Neuron (in vitro differentiated cells): ENCODE measurements around the gene RALGPS2.

ENCODE experiments used
- H2AFZ ChIP-seq: one replicate; pipeline ENCODE4 v1.6.1; 2013; ENCODE audit warnings: low read depth, mild to moderate bottlenecking, inconsistent platforms, low read length, moderate library complexity
- H3K27me3 ChIP-seq: one replicate; pipeline ENCODE4 v1.6.1; 2013; ENCODE audit warnings: low read length; ENCODE audit not compliant: insufficient read depth
- H3K36me3 ChIP-seq: one replicate; pipeline ENCODE4 v1.6.1; 2013; ENCODE audit warnings: low read length; ENCODE audit not compliant: insufficient read depth
- H3K4me1 ChIP-seq: one replicate; pipeline ENCODE4 v1.6.1; 2013; ENCODE audit warnings: low read length; ENCODE audit not compliant: insufficient read depth
- H3K4me3 ChIP-seq: 2 replicates; pipeline ENCODE4 v1.5.1; 2013; ENCODE audit warnings: mild to moderate bottlenecking, low read length, moderate library complexity
- H3K9me3 ChIP-seq: one replicate; pipeline ENCODE4 v1.6.1; 2013; ENCODE audit warnings: low read length

Gene RALGPS2

DNA sequence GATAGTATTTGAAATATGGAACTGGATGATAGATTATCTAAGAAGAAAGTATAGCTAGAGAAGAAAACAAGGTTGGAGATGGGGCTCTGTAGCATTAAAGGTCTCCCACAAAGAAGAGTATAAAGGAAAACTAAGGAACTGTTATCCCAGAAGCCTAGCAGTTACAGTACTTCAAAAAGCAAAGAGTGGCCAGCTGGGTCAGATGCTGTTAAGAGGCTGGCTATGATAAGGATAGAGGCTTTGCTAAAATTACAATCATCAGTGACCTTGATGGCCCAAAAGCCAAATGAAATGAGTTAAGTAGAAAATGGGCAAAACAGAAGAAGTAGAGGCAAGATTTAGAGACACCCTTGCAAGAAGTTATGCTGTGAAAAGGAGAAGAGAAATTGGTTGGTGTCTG is 170.9 kb downstream of the RALGPS2 start:
- Histone ChIP-seq H3K27me3 (no peaks in the 10 kb centered on the region), H3K36me3 (peaks cover 19% of the 10 kb centered on the region), H3K4me1 (no peaks in the 10 kb centered on the region), H3K4me3 (no peak overlapping the region), H2AFZ (no peak overlapping the region), H3K9me3 (peaks cover 4% of the 10 kb centered on the region)

DNA sequence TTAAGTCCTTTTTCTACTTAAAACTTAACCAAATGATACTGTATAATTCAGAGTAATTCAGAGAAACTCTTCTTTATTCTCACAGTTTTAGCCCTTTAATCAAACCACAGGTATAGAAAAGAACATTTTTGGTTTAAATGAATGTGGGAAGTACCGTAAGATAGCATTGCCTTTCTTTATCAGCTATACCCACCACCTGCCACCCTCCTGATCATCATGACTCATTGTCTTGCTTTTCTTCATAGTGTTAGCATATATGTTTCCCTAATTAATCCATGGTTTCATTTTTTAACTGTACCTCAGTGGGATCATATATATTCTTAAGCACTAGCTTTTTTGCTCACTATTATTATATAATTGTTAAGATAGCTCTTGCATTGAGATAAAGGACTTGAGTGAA is 173.4 kb downstream of the RALGPS2 start:
- H3K4me1 ChIP-seq = no peaks in the 10 kb centered on the region
- no peaks in the 10 kb centered on the region for H3K27me3 ChIP-seq
- H2AFZ ChIP-seq = no peak overlapping the region
- peaks cover 4% of the 10 kb centered on the region for H3K9me3 ChIP-seq
- peaks cover 27% of the 10 kb centered on the region for H3K36me3 ChIP-seq
- H3K4me3 ChIP-seq = no peak overlapping the region

DNA sequence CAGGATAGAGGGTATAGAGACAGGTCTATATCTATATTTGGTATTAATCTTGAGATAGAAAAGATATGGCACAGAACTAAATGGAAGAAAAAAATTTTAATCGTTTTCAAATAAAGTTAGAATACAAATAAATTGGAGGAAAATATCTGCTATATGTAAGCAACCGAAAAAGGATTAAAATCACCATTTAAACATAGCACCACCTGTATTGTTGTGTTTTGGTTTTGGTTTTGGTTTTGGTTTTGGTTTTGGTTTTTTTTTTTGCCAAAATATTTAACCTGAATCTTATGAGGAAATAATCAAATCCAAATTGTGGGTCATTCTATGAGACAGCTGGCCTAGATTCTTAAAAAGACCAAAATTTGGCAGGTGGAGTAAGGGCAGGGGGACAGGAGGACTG is 174.4 kb downstream of the RALGPS2 start:
- Histone ChIP-seq H3K27me3 (no peaks in the 10 kb centered on the region), H3K36me3 (peaks cover 22% of the 10 kb centered on the region), H3K4me1 (no peaks in the 10 kb centered on the region), H3K9me3 (peaks cover 4% of the 10 kb centered on the region), H3K4me3 (no peak overlapping the region), H2AFZ (no peak overlapping the region)

- H3K4me3 ChIP-seq = no peak overlapping the region
- no peaks in the 10 kb centered on the region for H3K4me1 ChIP-seq
- H2AFZ ChIP-seq = no peak overlapping the region
- no peaks in the 10 kb centered on the region for H3K9me3 ChIP-seq
- H3K27me3 ChIP-seq = no peaks in the 10 kb centered on the region
- H3K36me3 ChIP-seq = peaks cover 13% of the 10 kb centered on the region
Measured at GRCh38 chr1:178901482-178902125, 176.6 kb downstream of the RALGPS2 start.

DNA sequence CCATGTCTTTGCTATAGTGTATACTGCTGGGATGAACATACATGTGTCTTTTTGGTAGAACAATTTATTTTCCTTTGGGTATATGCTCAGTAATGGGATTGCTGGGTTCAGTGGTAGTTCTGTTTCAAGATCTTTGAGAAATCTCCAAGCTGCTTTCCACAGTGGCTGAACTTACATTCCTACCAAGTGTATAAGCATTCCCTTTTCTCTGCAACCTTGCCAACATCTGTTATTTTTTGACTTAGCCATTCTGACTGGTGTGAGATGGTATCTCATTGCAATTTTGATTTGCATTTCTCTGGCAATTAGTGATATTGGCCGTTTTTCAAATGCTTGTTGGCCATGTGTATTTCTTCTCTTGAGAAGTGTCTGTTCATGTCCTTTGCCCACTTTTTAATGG is 183.3 kb downstream of the RALGPS2 start:
- Histone ChIP-seq H2AFZ (no peak overlapping the region), H3K4me1 (no peaks in the 10 kb centered on the region), H3K36me3 (peaks cover 15% of the 10 kb centered on the region), H3K27me3 (no peaks in the 10 kb centered on the region), H3K4me3 (no peak overlapping the region), H3K9me3 (peaks cover 4% of the 10 kb centered on the region)

DNA sequence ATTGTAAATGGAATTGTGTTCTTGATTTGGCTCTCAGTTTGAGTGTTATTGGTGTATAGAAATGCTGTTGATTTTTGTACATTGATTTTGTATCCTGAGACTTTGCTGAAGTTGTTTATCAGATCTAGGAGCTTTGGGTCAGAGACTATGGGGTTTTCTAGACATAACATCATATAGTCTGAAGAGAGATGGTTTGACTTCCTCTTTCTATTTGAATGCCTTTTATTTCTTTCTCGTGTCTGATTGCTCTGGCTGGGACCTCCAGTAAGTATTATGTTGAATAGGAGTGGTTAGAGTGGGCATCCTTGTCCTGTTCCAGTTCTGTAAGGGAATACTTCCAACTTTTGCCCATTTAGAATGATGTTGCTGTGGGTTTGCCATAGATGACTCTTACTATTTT is 185.0 kb downstream of the RALGPS2 start:
- peaks cover 4% of the 10 kb centered on the region for H3K9me3 ChIP-seq
- no peaks in the 10 kb centered on the region for H3K27me3 ChIP-seq
- no peak overlapping the region for H2AFZ ChIP-seq
- no peaks in the 10 kb centered on the region for H3K4me1 ChIP-seq
- peaks cover 18% of the 10 kb centered on the region for H3K36me3 ChIP-seq
- no peak overlapping the region for H3K4me3 ChIP-seq

DNA sequence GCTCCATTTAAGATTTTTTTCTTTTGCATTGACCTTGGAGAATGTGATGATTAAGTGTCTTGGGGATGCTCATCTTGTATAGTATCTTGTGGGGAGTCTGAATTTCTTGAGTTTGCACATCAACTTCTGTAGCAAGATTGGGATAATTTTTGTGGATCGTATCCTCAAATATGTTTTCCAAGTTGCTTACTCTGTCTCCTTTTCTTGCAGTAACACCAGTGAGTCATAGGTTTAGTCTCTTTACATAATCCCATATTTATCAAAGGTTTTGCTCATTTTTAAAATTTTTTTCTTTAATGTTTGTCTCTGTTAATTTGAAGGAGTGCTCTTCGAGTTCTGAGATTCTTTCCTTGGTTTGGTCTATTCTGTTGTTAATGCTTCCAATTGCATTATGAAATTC is 187.6 kb downstream of the RALGPS2 start:
- Histone ChIP-seq H3K4me3 (no peak overlapping the region), H3K4me1 (no peaks in the 10 kb centered on the region), H3K27me3 (no peaks in the 10 kb centered on the region), H3K36me3 (peaks cover 20% of the 10 kb centered on the region), H3K9me3 (peaks cover 2% of the 10 kb centered on the region), H2AFZ (no peak overlapping the region)

- Histone ChIP-seq H2AFZ (no peak overlapping the region), H3K36me3 (peaks cover 14% of the 10 kb centered on the region)
Measured at GRCh38 chr1:178916448-178917174, 191.6 kb downstream of the RALGPS2 start.

GRCh38 chr1:178918308-178918707 is 193.3 kb downstream of the RALGPS2 start:
- H2AFZ ChIP-seq = no peak overlapping the region
- H3K27me3 ChIP-seq = no peaks in the 10 kb centered on the region
- no peak overlapping the region for H3K4me3 ChIP-seq
- H3K9me3 ChIP-seq = peaks cover under 1% of the 10 kb centered on the region
- H3K4me1 ChIP-seq = no peaks in the 10 kb centered on the region
- peaks cover 14% of the 10 kb centered on the region for H3K36me3 ChIP-seq

More at GRCh38 chr1:178916448-178917174, 191.6 kb downstream of the RALGPS2 start:
- H3K4me1 ChIP-seq = no peaks in the 10 kb centered on the region
- no peaks in the 10 kb centered on the region for H3K27me3 ChIP-seq
- no peak overlapping the region for H3K4me3 ChIP-seq
- H3K9me3 ChIP-seq = peaks cover under 1% of the 10 kb centered on the region

DNA sequence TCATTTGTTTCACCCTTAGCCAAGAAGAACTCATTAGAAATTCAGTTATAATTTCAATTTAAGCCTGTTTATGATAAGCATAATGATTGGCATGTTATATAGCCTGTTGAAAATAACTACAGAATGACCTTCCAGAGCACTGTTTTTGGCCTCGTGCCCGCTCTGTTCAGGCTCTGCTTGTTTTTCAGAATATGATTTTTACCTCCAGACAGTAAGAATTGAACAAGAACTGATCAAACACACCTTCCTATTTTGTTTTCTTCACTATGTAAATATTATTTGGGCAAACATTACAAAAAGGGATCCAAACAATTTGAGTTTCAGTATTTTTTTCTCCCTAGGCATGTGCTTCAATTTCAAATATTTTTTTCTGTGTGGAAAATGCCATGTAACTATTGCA is 193.9 kb downstream of the RALGPS2 start:
- peaks cover 11% of the 10 kb centered on the region for H3K36me3 ChIP-seq
- no peaks in the 10 kb centered on the region for H3K27me3 ChIP-seq
- H3K4me1 ChIP-seq = no peaks in the 10 kb centered on the region
- H3K4me3 ChIP-seq = no peak overlapping the region
- H3K9me3 ChIP-seq = peaks cover 4% of the 10 kb centered on the region
- no peak overlapping the region for H2AFZ ChIP-seq

GRCh38 chr1:178919581-178919980 is 194.5 kb downstream of the RALGPS2 start:
- no peaks in the 10 kb centered on the region for H3K27me3 ChIP-seq
- no peak overlapping the region for H2AFZ ChIP-seq
- peaks cover 11% of the 10 kb centered on the region for H3K36me3 ChIP-seq
- peaks cover 4% of the 10 kb centered on the region for H3K9me3 ChIP-seq
- no peaks in the 10 kb centered on the region for H3K4me1 ChIP-seq
- no peak overlapping the region for H3K4me3 ChIP-seq

GRCh38 chr1:178921499-178921898 is 196.5 kb downstream of the RALGPS2 start:
- Histone ChIP-seq H3K9me3 (peaks cover 4% of the 10 kb centered on the region), H3K4me3 (no peak overlapping the region), H2AFZ (no peak overlapping the region), H3K27me3 (no peaks in the 10 kb centered on the region), H3K4me1 (no peaks in the 10 kb centered on the region), H3K36me3 (peaks cover 8% of the 10 kb centered on the region)

DNA sequence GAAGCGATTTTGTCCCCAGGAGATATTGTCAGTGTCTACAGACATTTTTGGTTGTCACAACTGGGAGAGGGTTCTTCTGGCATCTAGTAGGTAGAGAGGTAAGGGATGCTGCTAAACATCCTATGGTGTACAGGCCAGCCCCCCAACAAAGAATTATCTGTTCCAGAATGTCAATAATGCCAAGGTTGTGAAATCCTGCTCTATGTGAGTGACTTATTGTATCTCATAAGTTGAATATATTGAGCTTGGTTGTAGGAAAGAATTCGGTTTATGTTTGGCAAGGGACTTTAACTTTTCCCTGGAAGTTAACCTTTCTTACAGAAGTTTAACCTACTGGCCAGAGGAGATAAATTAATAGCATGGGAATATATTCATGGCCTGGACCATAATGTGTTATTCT is 198.5 kb downstream of the RALGPS2 start:
- peaks cover 4% of the 10 kb centered on the region for H3K4me1 ChIP-seq
- no peaks in the 10 kb centered on the region for H3K36me3 ChIP-seq
- H3K4me3 ChIP-seq = no peak overlapping the region
- peaks cover 4% of the 10 kb centered on the region for H3K9me3 ChIP-seq
- no peaks in the 10 kb centered on the region for H3K27me3 ChIP-seq
- H2AFZ ChIP-seq = no peak overlapping the region
